Large intestine (tissue), 3 donors: ENCODE data around the gene SMIM9. TPM values are rescaled to one million over a fixed set of nuclear protein-coding genes. Genes with fewer than 3 reads are reported as not detected.

ENCODE experiments used
- DNase-seq, 2 donors: peaks; one replicate each; pipeline versions ENCODE4 v3.0.0 to v3.0.0-alpha.2; 2013
- H3K27ac ChIP-seq: one replicate; pipeline ENCODE4 v1.5.1; 2013; ENCODE audit warnings: low read length
- H3K27me3 ChIP-seq: 2 replicates; pipeline ENCODE4 v1.6.1; 2013; ENCODE audit warnings: low read length; ENCODE audit not compliant: control insufficient read depth, insufficient read depth
- H3K36me3 ChIP-seq: 2 replicates; pipeline ENCODE4 v1.6.1; 2013; ENCODE audit warnings: low read length; ENCODE audit not compliant: control insufficient read depth, insufficient read depth
- H3K4me1 ChIP-seq: one replicate; pipeline ENCODE4 v1.6.1; 2013; ENCODE audit warnings: low read length; ENCODE audit not compliant: control insufficient read depth, insufficient read depth
- H3K4me3 ChIP-seq: one replicate; pipeline ENCODE4 v1.5.1; 2013; ENCODE audit warnings: low read length
- H3K9me3 ChIP-seq: one replicate; pipeline ENCODE4 v1.6.1; 2013; ENCODE audit warnings: mild to moderate bottlenecking, low read depth, low read length, moderate library complexity; ENCODE audit not compliant: control insufficient read depth
- WGBS: methylation state at CpG from one replicate; pipeline ENCODE4 v1.1.5; 2013; ENCODE audit warnings: low lambda C conversion rate; ENCODE audit not compliant: insufficient coverage; 5-methylcytosine and 5-hydroxymethylcytosine counted together
- polyA plus RNA-seq: library from polyadenylated mRNA; unstranded; fragments of 120-200 nt; gene quantifications from one replicate; pipeline ENCODE4 v1.2.1, GENCODE V29; 2013

SMIM9 gene
- polyA plus RNA-seq, 1 donor = not detected

DNA sequence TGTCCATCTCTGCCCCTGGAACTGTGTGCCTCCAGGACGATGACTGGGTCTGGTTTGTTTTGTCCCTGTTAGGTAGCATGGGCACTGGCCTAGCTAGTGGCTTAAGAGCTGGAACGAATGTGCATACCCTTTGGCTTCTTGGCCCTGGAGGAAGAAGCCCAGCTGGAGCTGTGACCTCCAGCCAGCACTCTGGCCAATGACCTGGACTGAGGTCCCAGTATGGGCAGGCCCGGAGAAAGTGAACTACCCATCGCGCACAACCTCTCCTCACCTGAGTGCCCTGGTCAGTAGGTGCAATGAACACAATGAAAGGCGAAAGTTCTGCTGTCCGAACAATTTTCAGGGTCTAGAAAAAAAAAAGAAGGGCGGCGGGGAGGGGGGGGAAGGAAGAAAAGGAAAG lies 53.5 kb downstream of the SMIM9 start:
- Histone ChIP-seq H3K36me3 (peaks cover 22% of the 10 kb centered on the region), H3K9me3 (no peaks in the 10 kb centered on the region), H3K27ac (no peak overlapping the region), H3K27me3 (no peaks in the 10 kb centered on the region), H3K4me3 (no peak overlapping the region), H3K4me1 (no peaks in the 10 kb centered on the region)
- no peak for DNase-seq
- WGBS = no CpG with 5 or more reads among the region's 9 CpGs

- Histone ChIP-seq H3K4me3 (no peak overlapping the region), H3K27ac (no peak overlapping the region), H3K27me3 (no peaks in the 10 kb centered on the region), H3K9me3 (no peaks in the 10 kb centered on the region), H3K36me3 (peaks cover 39% of the 10 kb centered on the region), H3K4me1 (no peaks in the 10 kb centered on the region)
- WGBS = no CpG with 5 or more reads among the region's 4 CpGs
- DNase-seq = no peak
Measured at GRCh38 chrX:154779261-154779660, 55.2 kb downstream of the SMIM9 start.

DNA sequence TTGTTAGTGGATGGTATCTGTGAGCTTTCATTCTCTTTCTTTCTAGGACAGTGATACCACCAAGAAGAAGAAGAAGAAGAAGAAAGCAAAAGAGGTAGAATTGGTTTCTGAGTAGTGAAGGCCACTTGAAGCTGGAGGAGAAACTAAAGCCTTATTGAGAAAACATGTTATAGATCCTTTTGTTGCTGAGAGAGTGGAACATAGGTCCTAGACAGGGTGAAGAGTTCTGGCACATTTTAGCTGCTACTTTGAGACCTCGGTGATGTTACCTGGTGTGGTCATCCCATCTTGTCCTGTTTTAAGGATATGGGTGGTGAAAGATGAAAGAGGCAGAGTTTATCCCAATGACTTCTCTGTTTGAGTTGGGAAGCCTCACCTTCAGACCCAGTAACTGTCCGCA lies 57.7 kb downstream of the SMIM9 start:
- DNase-seq = no peak
- WGBS = no CpG with 5 or more reads among the region's 2 CpGs
- H3K27ac ChIP-seq = no peak overlapping the region

DNA sequence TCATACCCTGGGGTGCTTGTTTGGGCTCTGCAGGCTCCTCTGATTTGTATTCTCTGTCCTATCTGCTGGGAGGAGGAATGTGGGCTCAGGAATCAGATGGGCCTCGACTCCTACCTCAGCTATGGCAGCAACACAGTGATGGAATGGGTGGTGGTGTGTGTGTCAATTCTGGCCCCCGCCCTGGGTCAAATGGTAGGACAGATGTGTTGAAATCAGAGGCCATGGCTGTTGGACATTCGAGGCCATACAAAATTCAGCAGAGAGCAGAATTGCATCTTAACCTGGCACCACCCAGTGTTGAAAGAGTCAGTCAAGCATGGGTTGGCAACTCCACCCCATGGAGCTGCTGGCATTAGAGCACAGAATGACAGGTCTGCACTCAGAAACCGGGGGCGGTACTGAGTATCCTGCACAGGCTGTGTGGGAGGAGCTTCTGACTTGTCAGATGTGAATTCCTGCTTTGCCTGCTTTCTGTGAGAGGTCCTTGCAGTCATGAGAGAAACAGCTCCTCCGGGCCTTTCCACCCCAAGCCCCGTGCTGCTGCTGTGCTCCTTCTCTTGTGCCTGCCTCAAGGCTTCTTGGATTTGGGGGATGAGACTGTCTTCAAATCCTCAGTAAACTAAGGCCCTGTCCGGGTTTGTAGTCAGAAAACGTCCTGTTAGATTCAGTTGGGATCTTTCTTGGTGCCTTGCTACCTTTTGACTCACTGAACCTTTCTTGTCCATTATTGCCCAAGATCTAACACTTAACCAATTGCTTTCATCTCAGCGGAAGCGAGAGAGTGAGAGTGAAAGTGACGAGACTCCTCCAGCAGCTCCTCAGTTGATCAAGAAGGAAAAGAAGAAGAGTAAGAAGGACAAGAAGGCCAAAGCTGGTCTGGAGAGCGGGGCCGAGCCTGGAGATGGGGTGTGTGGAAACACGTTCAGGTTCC lies 58.8 kb downstream of the SMIM9 start:
- H3K4me1 ChIP-seq = no peaks in the 10 kb centered on the region
- DNase-seq = no peak
- H3K36me3 ChIP-seq = peaks cover 45% of the 10 kb centered on the region
- H3K9me3 ChIP-seq = no peaks in the 10 kb centered on the region
- no peaks in the 10 kb centered on the region for H3K27me3 ChIP-seq
- no peak overlapping the region for H3K4me3 ChIP-seq
- WGBS = no CpG with 5 or more reads among the region's 15 CpGs
- no peak overlapping the region for H3K27ac ChIP-seq

More for the DNA sequence above, 57.7 kb downstream of the SMIM9 start:
- Histone ChIP-seq H3K4me3 (no peak overlapping the region), H3K4me1 (no peaks in the 10 kb centered on the region), H3K27me3 (no peaks in the 10 kb centered on the region), H3K36me3 (peaks cover 47% of the 10 kb centered on the region), H3K9me3 (no peaks in the 10 kb centered on the region)

GRCh38 chrX:154774622-154775021 lies 59.8 kb downstream of the SMIM9 start:
- Histone ChIP-seq H3K27me3 (no peaks in the 10 kb centered on the region), H3K4me3 (no peak overlapping the region), H3K36me3 (peaks cover 48% of the 10 kb centered on the region), H3K9me3 (no peaks in the 10 kb centered on the region), H3K4me1 (no peaks in the 10 kb centered on the region), H3K27ac (no peak overlapping the region)
- no peak for DNase-seq
- no CpG with 5 or more reads among the region's 5 CpGs for WGBS

Other genes with a start within 250 kb of the SMIM9 start
- not detected for gene CTAG1A, start 249.5 kb downstream of the SMIM9 start, polyA plus RNA-seq
- not detected for gene CTAG1B, start 215.4 kb downstream of the SMIM9 start, polyA plus RNA-seq
- not detected for gene CTAG2, start 181.1 kb downstream of the SMIM9 start, polyA plus RNA-seq
- 3.2 TPM for gene GAB3, start 83.6 kb downstream of the SMIM9 start, polyA plus RNA-seq
- gene DKC1, start 71.8 kb downstream of the SMIM9 start, polyA plus RNA-seq = 55.9 TPM
- gene MPP1, start 29.2 kb downstream of the SMIM9 start, polyA plus RNA-seq = 86.4 TPM
- 14.7 TPM for gene F8A1, start 51.7 kb upstream of the SMIM9 start, polyA plus RNA-seq
- 2.9 TPM for gene F8, start 188.1 kb upstream of the SMIM9 start, polyA plus RNA-seq
- 94.9 TPM for gene FUNDC2, start 192.2 kb upstream of the SMIM9 start, polyA plus RNA-seq
- 9.1 TPM for gene CMC4, start 236.5 kb upstream of the SMIM9 start, polyA plus RNA-seq
- gene MTCP1, start 236.5 kb upstream of the SMIM9 start, polyA plus RNA-seq = 15.2 TPM
- gene BRCC3, start 236.8 kb upstream of the SMIM9 start, polyA plus RNA-seq = 26.0 TPM